ENCODE data around the gene EBLN1. TPM values are rescaled to one million over a fixed set of nuclear protein-coding genes. Genes with fewer than 3 reads are reported as not detected.
A peak's percentile ranks its signal among the peaks of the same experiment; 100 is the strongest.

The EBLN1 gene
- total and polyA plus RNA-seq, 9 of the 15 experiments (the other 6 are each of a cell fraction or from before 2014, with no cell fraction given) = 0.06 to 3.1 (median 0.80) TPM

- TF ChIP-seq ZBTB7A (IDR thresholded peaks at IDR 0.05; ENCODE audit: borderline replicate concordance, control insufficient read depth, low read depth, low read length) (no peak), ZNF639 (CRISPR knock-in tag; conservative IDR thresholded peaks at IDR 0.05 in 1 of 2, IDR thresholded peaks at IDR 0.05 in 1 of 2) (peak in 1 of 2 experiments; percentile 66; a peak in 2 of 4 replicates), ZEB2 (IDR thresholded peaks at IDR 0.05) (no peak), TAF7 (tag; IDR thresholded peaks at IDR 0.05) (no peak), TCF7 (IDR thresholded peaks at IDR 0.05; ENCODE audit: borderline replicate concordance) (no peak), GTF2B (IDR thresholded peaks at IDR 0.05; ENCODE audit: extremely low read depth, insufficient read length) (no peak), MTA1 (IDR thresholded peaks at IDR 0.05; ENCODE audit: borderline replicate concordance) (no peak), TFAP4 (CRISPR knock-in tag; IDR thresholded peaks at IDR 0.05; ENCODE audit: borderline replicate concordance) (no peak), EGR1 (conservative IDR thresholded peaks at IDR 0.05) (no peak), BRD4 (IDR thresholded peaks at IDR 0.05) (no peak), CBX8 (IDR thresholded peaks at IDR 0.05; ENCODE audit: borderline replicate concordance, extremely low read depth, low read depth, low read length, poor library complexity, severe bottlenecking) (no peak), MECOM (CRISPR knock-in tag; IDR thresholded peaks at IDR 0.05) (no peak), ZNF407 (IDR thresholded peaks at IDR 0.05; ENCODE audit: low read depth) (no peak), MYC (IDR thresholded peaks at IDR 0.05; ENCODE audit: low read depth, low read length) (no peak), MYC (CRISPR knock-in tag; IDR thresholded peaks at IDR 0.05; ENCODE audit: borderline replicate concordance, low read depth) (no peak), SAFB (IDR thresholded peaks at IDR 0.05; ENCODE audit: borderline replicate concordance, low read depth, low read length) (no peak)
Observed at GRCh38 chr10:22246680-22247391, 29.0 kb upstream of the EBLN1 start (continued).

Measured in K562 (cell line).